Uterus (tissue), 4 donors: Measurements from ENCODE around the gene PGBD5. TPM values are rescaled to one million over a fixed set of nuclear protein-coding genes. Genes with fewer than 3 reads are reported as not detected.
"Not testable (repeated sequence)": the region's sequence is repeated elsewhere in the genome, so short reads cannot be mapped to it uniquely, and the experiment has no call there.

Experiments
- DNase-seq, 2 donors: peaks; one replicate each; pipeline ENCODE4 v3.0.0-alpha.2; 2019 to 2020
- H3K27ac ChIP-seq, 2 donors: fragments of 200-600 bp; sonication (generic); 1 replicate in 1 of 2; 2 replicates in 1 of 2; pipeline ENCODE4 v1.5.1; 2016 to 2018
- H3K27me3 ChIP-seq, 2 donors: fragments of 200-600 bp; sonication (generic); one replicate each; pipeline ENCODE4 v1.5.1; 2018 to 2019; ENCODE audit warnings: control low read depth in 1 of 2
- H3K36me3 ChIP-seq, 2 donors: fragments of 200-600 bp; sonication (generic); one replicate each; pipeline ENCODE4 v1.5.1; 2019; ENCODE audit warnings: control low read depth in 1 of 2
- H3K4me1 ChIP-seq, 2 donors: fragments of 200-600 bp; sonication (generic); one replicate each; pipeline ENCODE4 v1.5.1; 2018 to 2019; ENCODE audit warnings: control low read depth in 1 of 2
- H3K4me3 ChIP-seq, 2 donors: fragments of 200-600 bp; sonication (generic); 1 replicate in 1 of 2; 2 replicates in 1 of 2; pipeline ENCODE4 v1.5.1; 2018 to 2019; ENCODE audit warnings: mild to moderate bottlenecking in 1 of 2
- H3K9me3 ChIP-seq, 2 donors: fragments of 200-600 bp; sonication (generic); one replicate each; pipeline ENCODE4 v1.5.1; 2019; ENCODE audit warnings: control low read depth in 1 of 2
- POLR2A ChIP-seq, 2 donors: fragments of 450-650 bp; IDR thresholded peaks; one replicate each; pipeline ENCODE4 v1.6.1; 2016; ENCODE audit warnings: antibody characterized with exemption in 2 of 2, mild to moderate bottlenecking in 1 of 2, moderate library complexity in 1 of 2
- intact Hi-C: fragments of 100-400 bp; cut with DNase I; formaldehyde crosslinking; loops from one replicate; pipeline ENCODE4 v1.15.1; 2023; ENCODE audit warnings: low total_unique reads
- total RNA-seq, 4 donors: library from RNA; depleted of rRNA in 3 of 4; stranded (reverse); fragments of >200 nt in 3 of 4; gene quantifications; one replicate each; pipeline versions ENCODE4 v1.1.0 to v1.2.4, GENCODE V29; 2014 to 2023
- TF ChIP-seq, protein P1 (sequence below), 4 experiments: fragments of 200-600 bp in 2 of 4; fragments of 450-650 bp in 2 of 4; sonication (generic) in 2 of 4; IDR thresholded peaks; one replicate each; pipeline ENCODE4 v1.5.1; 2016 to 2019; ENCODE audit warnings: antibody characterized with exemption in 4 of 4, mild to moderate bottlenecking in 2 of 4, moderate library complexity in 1 of 4
- donor health status: DM: yes; HTN: yes; CAD: no.

Gene PGBD5
- total RNA-seq, 4 donors from 2014 or later: under 0.01 to 0.69 (median 0.11) TPM

DNA sequence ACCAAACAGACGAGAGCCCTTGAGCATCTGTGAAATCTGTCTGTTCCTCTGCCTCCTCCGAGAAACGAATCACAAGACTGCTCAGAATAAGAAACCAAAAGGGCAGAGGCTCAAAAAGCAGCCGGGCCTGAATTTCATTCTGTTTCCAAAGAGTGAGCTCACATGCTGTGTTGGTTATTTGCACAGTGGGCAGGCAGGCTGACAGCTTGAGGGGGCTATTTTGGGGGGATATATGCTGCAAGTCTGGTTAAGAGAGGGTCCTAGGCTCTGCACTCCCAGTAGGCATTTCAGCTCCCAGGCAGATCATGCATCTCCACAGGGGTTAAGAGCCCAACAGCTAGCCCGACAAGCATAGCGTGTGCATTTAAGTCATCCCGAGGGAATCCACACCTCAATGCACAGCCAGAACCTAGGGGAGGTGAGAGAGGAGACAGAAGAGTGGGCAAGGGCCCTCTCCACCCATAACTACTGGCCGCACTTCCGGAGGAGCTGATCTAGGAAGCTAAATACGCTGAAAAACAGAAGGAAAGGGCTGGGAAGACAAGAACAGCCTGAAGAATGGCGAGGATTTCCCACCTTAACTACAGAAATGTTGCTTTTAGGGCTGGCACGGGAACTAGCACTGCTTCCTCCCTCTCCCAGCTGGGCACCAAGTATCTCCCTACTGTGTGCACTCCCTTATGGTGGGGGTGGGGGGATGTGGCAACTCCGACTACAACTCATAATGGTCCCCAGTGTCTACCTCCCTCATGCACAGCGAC, 3.7 kb downstream of the PGBD5 start:
- intact Hi-C loops: no loop called here
- H3K4me3 ChIP-seq: no peak overlapping the region
- H3K27me3 ChIP-seq: no peaks in the 10 kb centered on the region
- no peaks in the 10 kb centered on the region for H3K9me3 ChIP-seq
- H3K4me1 ChIP-seq: peaks cover 0 to 9% of the 10 kb centered on the region in 2 donors
- no peaks in the 10 kb centered on the region for H3K36me3 ChIP-seq
- TF ChIP-seq, protein P1, sequence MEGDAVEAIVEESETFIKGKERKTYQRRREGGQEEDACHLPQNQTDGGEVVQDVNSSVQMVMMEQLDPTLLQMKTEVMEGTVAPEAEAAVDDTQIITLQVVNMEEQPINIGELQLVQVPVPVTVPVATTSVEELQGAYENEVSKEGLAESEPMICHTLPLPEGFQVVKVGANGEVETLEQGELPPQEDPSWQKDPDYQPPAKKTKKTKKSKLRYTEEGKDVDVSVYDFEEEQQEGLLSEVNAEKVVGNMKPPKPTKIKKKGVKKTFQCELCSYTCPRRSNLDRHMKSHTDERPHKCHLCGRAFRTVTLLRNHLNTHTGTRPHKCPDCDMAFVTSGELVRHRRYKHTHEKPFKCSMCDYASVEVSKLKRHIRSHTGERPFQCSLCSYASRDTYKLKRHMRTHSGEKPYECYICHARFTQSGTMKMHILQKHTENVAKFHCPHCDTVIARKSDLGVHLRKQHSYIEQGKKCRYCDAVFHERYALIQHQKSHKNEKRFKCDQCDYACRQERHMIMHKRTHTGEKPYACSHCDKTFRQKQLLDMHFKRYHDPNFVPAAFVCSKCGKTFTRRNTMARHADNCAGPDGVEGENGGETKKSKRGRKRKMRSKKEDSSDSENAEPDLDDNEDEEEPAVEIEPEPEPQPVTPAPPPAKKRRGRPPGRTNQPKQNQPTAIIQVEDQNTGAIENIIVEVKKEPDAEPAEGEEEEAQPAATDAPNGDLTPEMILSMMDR (IDR thresholded peaks at IDR 0.05): no peak
- TF ChIP-seq POLR2A (IDR thresholded peaks at IDR 0.05): no peak
- H3K27ac ChIP-seq: no peak overlapping the region
- no peak for DNase-seq

DNA sequence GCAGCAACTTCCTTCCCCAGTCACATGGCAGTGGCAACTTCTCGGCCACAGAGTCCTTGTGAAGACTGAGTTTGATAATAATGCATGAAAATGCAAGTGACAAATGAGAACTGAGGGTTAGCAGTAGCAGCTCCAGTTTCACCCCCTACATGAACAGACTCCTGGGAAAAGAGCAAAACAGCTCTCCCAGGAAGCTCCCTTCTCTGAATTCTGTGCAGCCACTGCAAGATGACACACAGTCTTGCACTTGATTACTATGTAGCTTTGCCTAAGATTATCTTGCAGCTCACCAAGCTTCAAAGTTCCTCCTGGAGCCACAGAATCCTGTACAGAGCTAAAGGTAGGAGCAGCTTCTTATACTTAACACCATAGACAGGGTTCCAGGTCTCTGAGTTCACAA, 4.7 kb downstream of the PGBD5 start:
- Histone ChIP-seq H3K36me3 (no peaks in the 10 kb centered on the region), H3K9me3 (no peaks in the 10 kb centered on the region), H3K4me1 (peaks cover 0 to 9% of the 10 kb centered on the region in 2 donors), H3K27me3 (no peaks in the 10 kb centered on the region), H3K4me3 (no peak overlapping the region), H3K27ac (no peak overlapping the region)
- TF ChIP-seq, protein P1 (IDR thresholded peaks at IDR 0.05): no peak
- no peak for TF ChIP-seq POLR2A (IDR thresholded peaks at IDR 0.05)
- intact Hi-C loops: no loop called here
- no peak for DNase-seq

DNA sequence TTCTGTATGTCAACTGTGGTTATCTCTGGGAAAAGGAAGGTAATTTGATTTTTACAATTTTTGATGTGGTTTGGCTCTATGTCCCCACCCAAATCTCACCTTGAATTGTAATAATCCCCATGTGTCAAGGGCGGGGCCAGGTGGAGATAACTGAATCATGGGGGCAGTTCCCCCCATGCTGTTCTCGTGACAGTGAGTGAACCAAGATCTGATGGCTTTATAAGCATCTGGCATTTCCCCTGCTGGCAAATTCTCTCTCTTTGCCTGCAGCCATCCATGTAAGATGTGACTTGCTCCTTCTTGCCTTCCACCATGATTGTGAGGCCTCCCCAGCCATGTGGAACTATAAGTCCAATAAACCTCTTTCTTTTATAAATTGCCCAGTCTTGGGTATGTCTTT, 5.8 kb downstream of the PGBD5 start:
- H3K27me3 ChIP-seq, H3K27ac ChIP-seq, intact Hi-C loops: not testable (repeated sequence)

DNA sequence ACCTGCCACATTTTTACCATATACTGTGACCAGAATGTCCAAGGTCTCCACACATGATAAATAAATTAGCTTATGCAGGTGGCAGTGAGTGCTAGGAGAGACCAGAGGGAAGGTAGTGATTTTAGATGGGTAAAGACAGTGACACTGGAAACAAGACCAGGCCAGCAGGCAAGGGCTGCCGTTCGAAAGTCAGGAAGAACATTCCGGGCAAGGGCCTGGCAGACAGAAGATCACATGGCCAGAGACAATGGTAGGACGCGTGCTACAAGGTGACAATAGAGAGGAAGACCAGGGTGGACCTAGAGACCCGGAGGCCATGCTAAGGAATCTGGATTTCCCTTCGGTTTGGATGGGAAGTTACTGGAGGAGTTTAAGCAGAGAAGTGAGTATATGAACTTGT, 9.7 kb downstream of the PGBD5 start:
- H3K4me3 ChIP-seq: no peak overlapping the region
- intact Hi-C loops: no loop called here
- no peak for DNase-seq
- TF ChIP-seq, protein P1 (IDR thresholded peaks at IDR 0.05): no peak
- H3K27ac ChIP-seq: no peak overlapping the region
- no peaks in the 10 kb centered on the region for H3K27me3 ChIP-seq
- no peaks in the 10 kb centered on the region for H3K9me3 ChIP-seq
- no peaks in the 10 kb centered on the region for H3K36me3 ChIP-seq
- H3K4me1 ChIP-seq: no peaks in the 10 kb centered on the region

More for the DNA sequence above, 5.8 kb downstream of the PGBD5 start:
- H3K9me3 ChIP-seq, H3K36me3 ChIP-seq, H3K4me1 ChIP-seq, DNase-seq, H3K4me3 ChIP-seq: not testable (repeated sequence)

DNA sequence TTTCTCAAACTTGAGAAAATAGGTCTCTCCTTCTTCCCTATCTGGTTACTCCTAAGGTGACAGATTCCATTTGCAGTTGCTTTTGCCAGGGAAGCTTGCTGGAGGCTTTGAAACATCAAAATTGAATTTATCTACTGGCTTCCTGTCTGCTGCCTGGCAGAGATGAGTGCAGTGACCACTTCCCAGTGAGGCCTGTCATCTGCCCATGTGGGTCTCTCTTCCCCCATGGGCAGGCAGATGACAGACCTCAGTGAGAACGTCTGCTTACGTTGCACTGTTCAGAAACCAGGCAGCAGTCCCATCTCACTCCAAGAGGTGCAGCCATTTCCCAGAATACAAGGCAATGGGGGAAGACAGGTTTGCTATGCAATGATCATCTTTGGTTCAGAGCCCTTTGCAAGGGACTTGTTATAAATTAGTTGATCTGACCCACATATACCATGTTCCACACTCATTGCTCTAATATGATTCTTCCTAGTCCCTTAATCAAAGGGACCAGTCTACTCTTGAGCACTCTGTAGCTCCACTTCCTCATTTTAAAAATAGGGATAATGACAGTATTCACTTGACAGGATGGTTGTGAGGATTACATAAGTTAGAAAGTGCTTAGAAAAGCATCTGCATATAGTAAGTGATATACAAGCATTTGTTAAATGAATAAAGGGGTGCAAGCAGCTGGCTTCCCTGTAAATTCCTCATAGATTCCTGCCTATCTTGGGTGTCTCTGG, 10.6 kb downstream of the PGBD5 start:
- Histone ChIP-seq H3K9me3 (no peaks in the 10 kb centered on the region), H3K36me3 (no peaks in the 10 kb centered on the region), H3K27ac (no peak overlapping the region), H3K4me3 (no peak overlapping the region), H3K4me1 (no peaks in the 10 kb centered on the region), H3K27me3 (no peaks in the 10 kb centered on the region)
- no peak for DNase-seq
- TF ChIP-seq POLR2A (IDR thresholded peaks at IDR 0.05): no peak
- TF ChIP-seq, protein P1 (IDR thresholded peaks at IDR 0.05): no peak
- intact Hi-C loops: no loop called here
